SK-N-SH treated with all-trans-retinoic acid at 6 μM for 48 hours (cell line): Measurements from ENCODE around the gene PHF21B.

ENCODE experiments used
- BACH2 ChIP-seq: fragments of 250-450 bp; sonication (Bioruptor Pico); IDR thresholded peaks from 2 replicates; pipeline ENCODE4 v1.9.0; 2021; ENCODE audit warnings: mild to moderate bottlenecking, borderline replicate concordance
- ESRRG ChIP-seq: fragments of 250-450 bp; sonication (Bioruptor Pico); IDR thresholded peaks from 2 replicates; pipeline ENCODE4 v1.6.1; 2021; ENCODE audit warnings: mild to moderate bottlenecking
- ISL1 ChIP-seq: fragments of 250-450 bp; sonication (Bioruptor Pico); IDR thresholded peaks from 2 replicates; pipeline ENCODE4 v2.1.2; 2022; ENCODE audit warnings: mild to moderate bottlenecking, moderate library complexity
- OSR1 ChIP-seq: fragments of 250-450 bp; sonication (Bioruptor Pico); IDR thresholded peaks from 2 replicates; pipeline ENCODE4 v1.8.0; 2022; ENCODE audit warnings: moderate library complexity, mild to moderate bottlenecking, inconsistent platforms
- RARB ChIP-seq: fragments of 250-450 bp; sonication (Bioruptor Pico); IDR thresholded peaks from 2 replicates; pipeline ENCODE4 v1.8.0; 2021; ENCODE audit warnings: mild to moderate bottlenecking, moderate library complexity
- TF ChIP-seq, protein P1 (sequence below): fragments of 250-450 bp; sonication (Bioruptor Pico); IDR thresholded peaks from 2 replicates; pipeline ENCODE4 v1.5.1; 2020; ENCODE audit warnings: low read depth, mild to moderate bottlenecking, moderate library complexity
- TF ChIP-seq, protein P2 (sequence below): fragments of 250-450 bp; sonication (Bioruptor Pico); IDR thresholded peaks from 2 replicates; pipeline ENCODE4 v1.5.1; 2021; ENCODE audit warnings: mild to moderate bottlenecking, moderate library complexity
- TF ChIP-seq, protein P3 (sequence below): fragments of 250-450 bp; sonication (Bioruptor Pico); IDR thresholded peaks from 2 replicates; pipeline ENCODE4 v1.8.0; 2021; ENCODE audit warnings: low read depth, mild to moderate bottlenecking, moderate library complexity, borderline replicate concordance

DNA sequence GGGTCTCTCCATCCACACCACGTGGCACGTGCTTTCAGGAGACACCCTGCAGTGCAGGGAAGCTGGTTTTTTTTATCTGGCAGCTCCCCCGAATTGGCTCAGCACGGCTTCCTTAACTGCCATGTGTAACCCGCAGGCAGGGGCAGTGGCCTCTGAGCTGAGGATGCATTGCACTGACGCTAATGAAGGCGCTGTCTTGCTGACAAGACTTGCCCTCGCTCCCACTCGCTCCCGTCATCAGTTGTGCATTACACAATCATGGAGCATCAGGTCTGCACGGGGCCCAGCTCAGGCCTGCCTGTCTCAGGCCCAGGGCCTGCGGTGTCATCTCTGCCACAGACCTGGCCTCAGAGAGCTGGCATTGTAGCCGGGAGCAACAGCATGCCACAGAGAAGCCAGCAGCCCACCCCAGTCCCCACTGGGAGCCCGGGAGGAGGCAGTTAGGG lies 161.5 kb downstream of the PHF21B start:
- no peak for TF ChIP-seq ESRRG (CRISPR knock-in tag)
- TF ChIP-seq, protein P1, sequence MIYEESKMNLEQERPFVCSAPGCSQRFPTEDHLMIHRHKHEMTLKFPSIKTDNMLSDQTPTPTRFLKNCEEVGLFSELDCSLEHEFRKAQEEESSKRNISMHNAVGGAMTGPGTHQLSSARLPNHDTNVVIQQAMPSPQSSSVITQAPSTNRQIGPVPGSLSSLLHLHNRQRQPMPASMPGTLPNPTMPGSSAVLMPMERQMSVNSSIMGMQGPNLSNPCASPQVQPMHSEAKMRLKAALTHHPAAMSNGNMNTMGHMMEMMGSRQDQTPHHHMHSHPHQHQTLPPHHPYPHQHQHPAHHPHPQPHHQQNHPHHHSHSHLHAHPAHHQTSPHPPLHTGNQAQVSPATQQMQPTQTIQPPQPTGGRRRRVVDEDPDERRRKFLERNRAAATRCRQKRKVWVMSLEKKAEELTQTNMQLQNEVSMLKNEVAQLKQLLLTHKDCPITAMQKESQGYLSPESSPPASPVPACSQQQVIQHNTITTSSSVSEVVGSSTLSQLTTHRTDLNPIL (CRISPR knock-in tag): no peak
- no peak for TF ChIP-seq ISL1 (CRISPR knock-in tag)
- TF ChIP-seq, protein P2, sequence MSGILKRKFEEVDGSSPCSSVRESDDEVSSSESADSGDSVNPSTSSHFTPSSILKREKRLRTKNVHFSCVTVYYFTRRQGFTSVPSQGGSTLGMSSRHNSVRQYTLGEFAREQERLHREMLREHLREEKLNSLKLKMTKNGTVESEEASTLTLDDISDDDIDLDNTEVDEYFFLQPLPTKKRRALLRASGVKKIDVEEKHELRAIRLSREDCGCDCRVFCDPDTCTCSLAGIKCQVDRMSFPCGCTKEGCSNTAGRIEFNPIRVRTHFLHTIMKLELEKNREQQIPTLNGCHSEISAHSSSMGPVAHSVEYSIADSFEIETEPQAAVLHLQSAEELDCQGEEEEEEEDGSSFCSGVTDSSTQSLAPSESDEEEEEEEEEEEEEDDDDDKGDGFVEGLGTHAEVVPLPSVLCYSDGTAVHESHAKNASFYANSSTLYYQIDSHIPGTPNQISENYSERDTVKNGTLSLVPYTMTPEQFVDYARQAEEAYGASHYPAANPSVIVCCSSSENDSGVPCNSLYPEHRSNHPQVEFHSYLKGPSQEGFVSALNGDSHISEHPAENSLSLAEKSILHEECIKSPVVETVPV: no peak
- no peak for TF ChIP-seq RARB (CRISPR knock-in tag)
- no peak for TF ChIP-seq BACH2
- TF ChIP-seq, protein P3, sequence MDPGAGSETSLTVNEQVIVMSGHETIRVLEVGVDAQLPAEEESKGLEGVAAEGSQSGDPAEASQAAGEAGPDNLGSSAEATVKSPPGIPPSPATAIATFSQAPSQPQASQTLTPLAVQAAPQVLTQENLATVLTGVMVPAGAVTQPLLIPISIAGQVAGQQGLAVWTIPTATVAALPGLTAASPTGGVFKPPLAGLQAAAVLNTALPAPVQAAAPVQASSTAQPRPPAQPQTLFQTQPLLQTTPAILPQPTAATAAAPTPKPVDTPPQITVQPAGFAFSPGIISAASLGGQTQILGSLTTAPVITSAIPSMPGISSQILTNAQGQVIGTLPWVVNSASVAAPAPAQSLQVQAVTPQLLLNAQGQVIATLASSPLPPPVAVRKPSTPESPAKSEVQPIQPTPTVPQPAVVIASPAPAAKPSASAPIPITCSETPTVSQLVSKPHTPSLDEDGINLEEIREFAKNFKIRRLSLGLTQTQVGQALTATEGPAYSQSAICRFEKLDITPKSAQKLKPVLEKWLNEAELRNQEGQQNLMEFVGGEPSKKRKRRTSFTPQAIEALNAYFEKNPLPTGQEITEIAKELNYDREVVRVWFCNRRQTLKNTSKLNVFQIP (CRISPR knock-in tag): no peak
- TF ChIP-seq OSR1 (CRISPR knock-in tag): no peak
